GM21381 (cell line): ENCODE measurements around the gene GIMAP2.
"Not testable (repeated sequence)": the region's sequence is repeated elsewhere in the genome, so short reads cannot be mapped to it uniquely, and the experiment has no call there.

ENCODE experiments used
- ATAC-seq: cut with Tn5 transposase; IDR thresholded peaks from one replicate; pipeline ENCODE4 v1.9.1; 2021; ENCODE audit warnings: mild to moderate bottlenecking, moderate library complexity; ENCODE audit not compliant: unreplicated experiment

Gene GIMAP2

GRCh38 chr7:150685219-150686029 is at the start of gene GIMAP2:
TSS of gene GIMAP2 (plus strand) at chr7:150685706. CDS start at chr7:150687060, 1,354 bp downstream.
- ATAC-seq = peak; percentile 98

GRCh38 chr7:150641854-150642253 is 43.7 kb upstream of the GIMAP2 start:
- no peak for ATAC-seq

GRCh38 chr7:150642926-150643325 is 42.6 kb upstream of the GIMAP2 start:
- ATAC-seq = no peak

GRCh38 chr7:150645259-150646020 is 40.1 kb upstream of the GIMAP2 start:
- ATAC-seq = no peak

- ATAC-seq = no peak
These were observed 37.0 kb upstream of the GIMAP2 start for GRCh38 chr7:150648353-150649079.

GRCh38 chr7:150649080-150649385 is 36.5 kb upstream of the GIMAP2 start:
- ATAC-seq = no peak

GRCh38 chr7:150654692-150655091 is 30.8 kb upstream of the GIMAP2 start:
- ATAC-seq = no peak

- ATAC-seq = no peak
These were observed 29.5 kb upstream of the GIMAP2 start for GRCh38 chr7:150656047-150656446.

GRCh38 chr7:150657526-150657925 is 28.0 kb upstream of the GIMAP2 start:
- no peak for ATAC-seq

GRCh38 chr7:150660939-150661613 is 24.4 kb upstream of the GIMAP2 start:
- ATAC-seq = no peak

GRCh38 chr7:150662821-150663220 is 22.7 kb upstream of the GIMAP2 start:
- ATAC-seq = not testable (repeated sequence)

GRCh38 chr7:150663802-150664494 is 21.6 kb upstream of the GIMAP2 start:
- peak; percentile 33 for ATAC-seq

GRCh38 chr7:150665089-150665748 is 20.3 kb upstream of the GIMAP2 start:
- ATAC-seq = no peak

- ATAC-seq = no peak
These were observed 19.6 kb upstream of the GIMAP2 start for GRCh38 chr7:150665896-150666295.

GRCh38 chr7:150666412-150666811 is 19.1 kb upstream of the GIMAP2 start:
- no peak for ATAC-seq

- peak; percentile 79 for ATAC-seq
These were observed 17.0 kb upstream of the GIMAP2 start for GRCh38 chr7:150668472-150668911.

- ATAC-seq = no peak
These were observed 16.5 kb upstream of the GIMAP2 start for GRCh38 chr7:150668977-150669376.

GRCh38 chr7:150671798-150672585 is 13.5 kb upstream of the GIMAP2 start:
- not testable (repeated sequence) for ATAC-seq

GRCh38 chr7:150675714-150676113 is 9.8 kb upstream of the GIMAP2 start:
- no peak for ATAC-seq
